ENCODE measurements around the gene RPL27A. TPM values are rescaled to one million over a fixed set of nuclear protein-coding genes. Genes with fewer than 3 reads are reported as not detected.

Gene RPL27A
- polyA plus RNA-seq, 1 of the 3 experiments (the other 2 are of a cell fraction): 1,162 TPM

DNA sequence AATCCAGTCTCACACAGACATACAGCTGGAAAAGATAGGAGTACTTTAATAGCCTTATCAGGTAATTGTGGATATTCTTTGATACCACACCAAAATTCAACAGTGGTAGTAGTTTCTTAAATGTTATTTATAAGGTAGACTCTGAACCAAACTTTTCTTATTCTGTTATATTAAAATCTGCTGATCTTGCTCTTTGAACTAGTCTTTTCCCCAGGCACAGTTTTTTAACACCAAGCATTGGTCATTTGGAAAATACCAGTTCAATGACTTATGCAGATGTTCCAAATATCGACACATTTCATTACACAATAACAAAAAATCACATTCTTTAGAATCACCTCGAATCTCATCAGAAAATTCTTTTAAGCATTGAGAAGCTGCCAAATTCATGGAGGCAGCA, 7.7 kb upstream of the RPL27A start:
- H3K27ac ChIP-seq (ENCODE audit: low read depth in 2 of 2, low read length in 1 of 2): no peak overlapping the region
- no peak for DNase-seq
- ChIA-PET POLR2A (interaction anchor here (1.8 kb wide), 1 partner anchor 8 kb away, joined by 7 read pairs; the partner anchor contains the start of genes RPL27A and TRIM66), CTCF (no interaction called here)
- no peak for TF ChIP-seq SIN3A (IDR thresholded peaks at IDR 0.05; ENCODE audit: borderline replicate concordance, low read depth, low read length)
- TF ChIP-seq MXI1 (IDR thresholded peaks at IDR 0.05; ENCODE audit: low read depth, low read length): no peak
- no peak for TF ChIP-seq RFX5 (IDR thresholded peaks at IDR 0.05; ENCODE audit: low read length)
- TF ChIP-seq, protein P1, sequence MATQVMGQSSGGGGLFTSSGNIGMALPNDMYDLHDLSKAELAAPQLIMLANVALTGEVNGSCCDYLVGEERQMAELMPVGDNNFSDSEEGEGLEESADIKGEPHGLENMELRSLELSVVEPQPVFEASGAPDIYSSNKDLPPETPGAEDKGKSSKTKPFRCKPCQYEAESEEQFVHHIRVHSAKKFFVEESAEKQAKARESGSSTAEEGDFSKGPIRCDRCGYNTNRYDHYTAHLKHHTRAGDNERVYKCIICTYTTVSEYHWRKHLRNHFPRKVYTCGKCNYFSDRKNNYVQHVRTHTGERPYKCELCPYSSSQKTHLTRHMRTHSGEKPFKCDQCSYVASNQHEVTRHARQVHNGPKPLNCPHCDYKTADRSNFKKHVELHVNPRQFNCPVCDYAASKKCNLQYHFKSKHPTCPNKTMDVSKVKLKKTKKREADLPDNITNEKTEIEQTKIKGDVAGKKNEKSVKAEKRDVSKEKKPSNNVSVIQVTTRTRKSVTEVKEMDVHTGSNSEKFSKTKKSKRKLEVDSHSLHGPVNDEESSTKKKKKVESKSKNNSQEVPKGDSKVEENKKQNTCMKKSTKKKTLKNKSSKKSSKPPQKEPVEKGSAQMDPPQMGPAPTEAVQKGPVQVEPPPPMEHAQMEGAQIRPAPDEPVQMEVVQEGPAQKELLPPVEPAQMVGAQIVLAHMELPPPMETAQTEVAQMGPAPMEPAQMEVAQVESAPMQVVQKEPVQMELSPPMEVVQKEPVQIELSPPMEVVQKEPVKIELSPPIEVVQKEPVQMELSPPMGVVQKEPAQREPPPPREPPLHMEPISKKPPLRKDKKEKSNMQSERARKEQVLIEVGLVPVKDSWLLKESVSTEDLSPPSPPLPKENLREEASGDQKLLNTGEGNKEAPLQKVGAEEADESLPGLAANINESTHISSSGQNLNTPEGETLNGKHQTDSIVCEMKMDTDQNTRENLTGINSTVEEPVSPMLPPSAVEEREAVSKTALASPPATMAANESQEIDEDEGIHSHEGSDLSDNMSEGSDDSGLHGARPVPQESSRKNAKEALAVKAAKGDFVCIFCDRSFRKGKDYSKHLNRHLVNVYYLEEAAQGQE (IDR thresholded peaks at IDR 0.05; ENCODE audit: low read depth, low read length): no peak
- no peak for TF ChIP-seq CHD2 (IDR thresholded peaks at IDR 0.05; ENCODE audit: low read length, partially characterized antibody)
- TF ChIP-seq, protein P2, sequence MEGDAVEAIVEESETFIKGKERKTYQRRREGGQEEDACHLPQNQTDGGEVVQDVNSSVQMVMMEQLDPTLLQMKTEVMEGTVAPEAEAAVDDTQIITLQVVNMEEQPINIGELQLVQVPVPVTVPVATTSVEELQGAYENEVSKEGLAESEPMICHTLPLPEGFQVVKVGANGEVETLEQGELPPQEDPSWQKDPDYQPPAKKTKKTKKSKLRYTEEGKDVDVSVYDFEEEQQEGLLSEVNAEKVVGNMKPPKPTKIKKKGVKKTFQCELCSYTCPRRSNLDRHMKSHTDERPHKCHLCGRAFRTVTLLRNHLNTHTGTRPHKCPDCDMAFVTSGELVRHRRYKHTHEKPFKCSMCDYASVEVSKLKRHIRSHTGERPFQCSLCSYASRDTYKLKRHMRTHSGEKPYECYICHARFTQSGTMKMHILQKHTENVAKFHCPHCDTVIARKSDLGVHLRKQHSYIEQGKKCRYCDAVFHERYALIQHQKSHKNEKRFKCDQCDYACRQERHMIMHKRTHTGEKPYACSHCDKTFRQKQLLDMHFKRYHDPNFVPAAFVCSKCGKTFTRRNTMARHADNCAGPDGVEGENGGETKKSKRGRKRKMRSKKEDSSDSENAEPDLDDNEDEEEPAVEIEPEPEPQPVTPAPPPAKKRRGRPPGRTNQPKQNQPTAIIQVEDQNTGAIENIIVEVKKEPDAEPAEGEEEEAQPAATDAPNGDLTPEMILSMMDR (IDR thresholded peaks at IDR 0.05): no peak
- WGBS (ENCODE audit: low lambda C conversion rate): 84% methylated on average over 2 of the region's 2 CpGs
- H3K9ac ChIP-seq: no peak overlapping the region
- H3K4me3 ChIP-seq (ENCODE audit: low read depth in 2 of 2, low read length in 1 of 2): no peak overlapping the region
- no peak overlapping the region for H3K4me2 ChIP-seq
- H3K79me2 ChIP-seq (ENCODE audit: insufficient read depth): no peaks in the 10 kb centered on the region
- H2AFZ ChIP-seq (ENCODE audit: low read depth): no peak overlapping the region
- H3K9me3 ChIP-seq: no peaks in the 10 kb centered on the region
- H3K4me1 ChIP-seq (ENCODE audit: control insufficient read depth in 1 of 2, insufficient read depth in 2 of 2, low read depth in 1 of 2, low read length in 1 of 2): peaks cover 12 to 15% of the 10 kb centered on the region in 2 experiments
- H3K36me3 ChIP-seq (replicated peaks in 1 of 2; ENCODE audit: control insufficient read depth in 1 of 2, insufficient read depth in 2 of 2, low read length in 1 of 2): peaks cover 5 to 14% of the 10 kb centered on the region in 2 experiments
- no peaks in the 10 kb centered on the region for H3K9me2 ChIP-seq
- H3F3A ChIP-seq (replicated peaks; ENCODE audit: insufficient read depth): peaks cover 32% of the 10 kb centered on the region
- no peaks in the 10 kb centered on the region; the same call in 1 of the 2 replicates for H4K20me1 ChIP-seq (ENCODE audit: insufficient read depth)
- no peaks in the 10 kb centered on the region for H3K27me3 ChIP-seq (ENCODE audit: insufficient read depth)

DNA sequence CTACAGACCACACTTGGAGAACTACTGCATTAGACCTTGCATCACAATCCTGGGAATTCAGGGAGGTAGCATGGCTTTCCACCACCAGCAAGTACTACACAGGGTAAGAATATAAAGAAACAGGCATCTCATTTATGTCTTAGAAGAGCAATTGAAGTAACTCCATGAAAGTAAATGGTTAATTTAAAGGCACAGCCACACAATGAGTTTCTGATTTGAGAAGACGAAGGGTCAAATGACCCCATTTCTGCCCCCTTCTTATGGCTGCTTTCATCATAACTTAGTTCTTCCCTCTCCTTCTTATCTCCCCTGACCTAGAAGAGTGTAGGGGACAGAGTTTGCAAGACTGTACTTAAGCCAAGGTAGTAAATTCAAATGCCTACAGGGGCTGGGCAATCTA, 6.1 kb upstream of the RPL27A start:
- TF ChIP-seq, protein P3, sequence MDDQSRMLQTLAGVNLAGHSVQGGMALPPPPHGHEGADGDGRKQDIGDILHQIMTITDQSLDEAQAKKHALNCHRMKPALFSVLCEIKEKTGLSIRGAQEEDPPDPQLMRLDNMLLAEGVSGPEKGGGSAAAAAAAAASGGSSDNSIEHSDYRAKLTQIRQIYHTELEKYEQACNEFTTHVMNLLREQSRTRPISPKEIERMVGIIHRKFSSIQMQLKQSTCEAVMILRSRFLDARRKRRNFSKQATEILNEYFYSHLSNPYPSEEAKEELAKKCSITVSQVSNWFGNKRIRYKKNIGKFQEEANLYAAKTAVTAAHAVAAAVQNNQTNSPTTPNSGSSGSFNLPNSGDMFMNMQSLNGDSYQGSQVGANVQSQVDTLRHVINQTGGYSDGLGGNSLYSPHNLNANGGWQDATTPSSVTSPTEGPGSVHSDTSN (IDR thresholded peaks at IDR 0.05): no peak
- no peak for TF ChIP-seq GATA2 (CRISPR knock-in tag; IDR thresholded peaks at IDR 0.05)
- Histone ChIP-seq H4K20me1 (ENCODE audit: insufficient read depth) (no peaks in the 10 kb centered on the region; the same call in 1 of the 2 replicates), H3K27me3 (ENCODE audit: insufficient read depth) (no peaks in the 10 kb centered on the region), H3K9ac (no peak overlapping the region), H3F3A (replicated peaks; ENCODE audit: insufficient read depth) (peaks cover 22% of the 10 kb centered on the region), H3K27ac (ENCODE audit: low read depth in 2 of 2, low read length in 1 of 2) (no peak overlapping the region), H2AFZ (ENCODE audit: low read depth) (no peak overlapping the region), H3K9me2 (no peaks in the 10 kb centered on the region), H3K79me2 (ENCODE audit: insufficient read depth) (peaks cover 4% of the 10 kb centered on the region), H3K9me3 (no peaks in the 10 kb centered on the region), H3K4me2 (no peak overlapping the region), H3K36me3 (replicated peaks in 1 of 2; ENCODE audit: control insufficient read depth in 1 of 2, insufficient read depth in 2 of 2, low read length in 1 of 2) (peaks cover 9 to 20% of the 10 kb centered on the region in 2 experiments), H3K4me3 (ENCODE audit: low read depth in 2 of 2, low read length in 1 of 2) (no peak overlapping the region), H3K4me1 (ENCODE audit: control insufficient read depth in 1 of 2, insufficient read depth in 2 of 2, low read depth in 1 of 2, low read length in 1 of 2) (peaks cover 9% of the 10 kb centered on the region in 2 experiments)
- DNase-seq: no peak
- WGBS (ENCODE audit: low lambda C conversion rate): 95% methylated on average over 1 of the region's 1 CpG
- CTCF ChIA-PET: no interaction called here
- POLR2A ChIA-PET: no interaction called here
